Measurements from ENCODE around the gene RANBP3. TPM values are rescaled to one million over a fixed set of nuclear protein-coding genes. Genes with fewer than 3 reads are reported as not detected.
A peak's percentile ranks its signal among the peaks of the same experiment; 100 is the strongest.

The RANBP3 gene
- total RNA-seq, 3 donors from 2014 or later (not counting 1 experiment from before 2014, with no cell fraction given), result 73.9 to 95.2 (median 89.7) TPM

- Mint-ChIP-seq H3K4me1 (peaks cover 0 to 14% of the 10 kb centered on the region in 2 donors), H3K9me3 (no peaks in the 10 kb centered on the region), H3K36me3 (no peaks in the 10 kb centered on the region), H3K27me3 (ENCODE audit: low read depth in 2 of 2) (no peaks in the 10 kb centered on the region), H3K4me3 (no peak overlapping the region), H3K27ac (no peak overlapping the region)
- H3K9me3 ChIP-seq (ENCODE audit: control insufficient read depth, insufficient read depth, low read length), result no peaks in the 10 kb centered on the region
- intact Hi-C loops (cut with micrococcal nuclease), result no loop called here
- no peak for TF ChIP-seq CTCF (IDR thresholded peaks at IDR 0.05)
- H3K27ac ChIP-seq (ENCODE audit: low read length), result no peak overlapping the region
- WGBS (ENCODE audit: insufficient coverage), result 84% methylated on average over 15 of the region's 15 CpGs
- no peak overlapping the region for H3K4me3 ChIP-seq (ENCODE audit: low read length)
- no peaks in the 10 kb centered on the region for H3K4me1 ChIP-seq (ENCODE audit: control insufficient read depth, insufficient read depth, low read length)
- H3K27me3 ChIP-seq (ENCODE audit: control insufficient read depth, insufficient read depth, low read length), result no peaks in the 10 kb centered on the region
- ATAC-seq, result no peak
- DNase-seq, result no peak
- peaks cover 24% of the 10 kb centered on the region for H3K36me3 ChIP-seq (ENCODE audit: control insufficient read depth, insufficient read depth, low read length)
Observed at GRCh38 chr19:5895409-5895808, 82.5 kb downstream of the RANBP3 start.

- H3K27me3 ChIP-seq (ENCODE audit: control insufficient read depth, insufficient read depth, low read length), result no peaks in the 10 kb centered on the region
- no peaks in the 10 kb centered on the region for H3K36me3 Mint-ChIP-seq
- H3K4me3 Mint-ChIP-seq, result no peak overlapping the region
- no peak overlapping the region for H3K27ac ChIP-seq (ENCODE audit: low read length)
- no peaks in the 10 kb centered on the region for H3K9me3 Mint-ChIP-seq
- H3K27me3 Mint-ChIP-seq (ENCODE audit: low read depth in 2 of 2), result no peaks in the 10 kb centered on the region
- no peak for TF ChIP-seq CTCF (IDR thresholded peaks at IDR 0.05)
- H3K27ac Mint-ChIP-seq, result no peak overlapping the region
- 92% methylated on average over 28 of the region's 28 CpGs for WGBS (ENCODE audit: insufficient coverage)
- H3K4me3 ChIP-seq (ENCODE audit: low read length), result no peak overlapping the region
- peaks cover 24% of the 10 kb centered on the region for H3K36me3 ChIP-seq (ENCODE audit: control insufficient read depth, insufficient read depth, low read length)
- no peaks in the 10 kb centered on the region for H3K9me3 ChIP-seq (ENCODE audit: control insufficient read depth, insufficient read depth, low read length)
- no peaks in the 10 kb centered on the region for H3K4me1 ChIP-seq (ENCODE audit: control insufficient read depth, insufficient read depth, low read length)
- DNase-seq (no peak), ATAC-seq (no peak)
- peaks cover 0 to 9% of the 10 kb centered on the region in 2 donors for H3K4me1 Mint-ChIP-seq
- intact Hi-C loops (cut with micrococcal nuclease), result no loop called here
Observed at GRCh38 chr19:5894704-5895349, 83.1 kb downstream of the RANBP3 start.

GRCh38 chr19:5893907-5894703, 83.8 kb downstream of the RANBP3 start:
- Histone ChIP-seq H3K4me3 (ENCODE audit: low read length) (no peak overlapping the region), H3K36me3 (ENCODE audit: control insufficient read depth, insufficient read depth, low read length) (peaks cover 24% of the 10 kb centered on the region), H3K9me3 (ENCODE audit: control insufficient read depth, insufficient read depth, low read length) (no peaks in the 10 kb centered on the region), H3K27me3 (ENCODE audit: control insufficient read depth, insufficient read depth, low read length) (no peaks in the 10 kb centered on the region), H3K4me1 (ENCODE audit: control insufficient read depth, insufficient read depth, low read length) (no peaks in the 10 kb centered on the region), H3K27ac (ENCODE audit: low read length) (no peak overlapping the region)
- Mint-ChIP-seq H3K4me1 (peaks cover 0 to 7% of the 10 kb centered on the region in 2 donors), H3K4me3 (no peak overlapping the region), H3K36me3 (no peaks in the 10 kb centered on the region), H3K27ac (no peak overlapping the region), H3K27me3 (ENCODE audit: low read depth in 2 of 2) (peaks cover 0 to 3% of the 10 kb centered on the region in 2 donors), H3K9me3 (no peaks in the 10 kb centered on the region)
- 83% methylated on average over 28 of the region's 28 CpGs for WGBS (ENCODE audit: insufficient coverage)
- TF ChIP-seq CTCF (IDR thresholded peaks at IDR 0.05), result no peak
- intact Hi-C loops (cut with micrococcal nuclease), result loop anchor here (2.0 kb wide), 1 partner anchor 89 kb away; the partner anchor contains the start of gene NRTN
- no peak for ATAC-seq
- peak in 1 of 2 donors; percentile 2 for DNase-seq

Data from natural killer cell (primary cell).